ENCODE results near the gene VPS13D.

VPS13D gene

DNA sequence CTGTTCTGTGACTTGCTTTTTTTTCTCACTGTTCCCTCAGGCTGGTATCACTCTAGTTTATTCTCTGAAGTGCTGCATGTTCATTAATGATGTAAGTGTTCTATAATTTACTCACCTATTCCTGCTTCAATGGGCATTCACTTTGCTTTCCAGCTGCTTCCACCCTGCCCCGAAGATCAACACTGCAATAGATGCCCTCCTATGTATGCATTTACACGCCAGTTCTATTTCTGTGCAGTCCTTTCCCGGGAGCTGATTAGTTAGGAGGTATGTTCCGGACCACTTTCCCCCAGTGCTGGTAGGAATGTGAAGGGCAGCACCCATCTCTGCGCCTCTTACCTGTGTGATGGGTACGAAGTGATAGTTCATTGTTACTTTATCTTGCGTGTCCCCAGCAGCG, 284.8 kb downstream of the VPS13D start:
- no peak overlapping the region for H3K4me2 ChIP-seq (ENCODE audit: low read length)
- no peaks in the 10 kb centered on the region for H3K27me3 ChIP-seq (ENCODE audit: control insufficient read depth, low read length)
- no peaks in the 10 kb centered on the region; the same call in 1 of the 2 replicates for H4K20me1 ChIP-seq (ENCODE audit: control insufficient read depth, insufficient read depth, low read depth, low read length)
- H3K27ac ChIP-seq (ENCODE audit: low read depth, low read length) = no peak overlapping the region
- no peak overlapping the region for H3K4me3 ChIP-seq (ENCODE audit: low read length)
- no peaks in the 10 kb centered on the region for H3F3A ChIP-seq (ENCODE audit: control insufficient read depth, insufficient read depth)
- no peaks in the 10 kb centered on the region for H3K36me3 ChIP-seq (ENCODE audit: control insufficient read depth, low read length)
- no peaks in the 10 kb centered on the region for H3K9me3 ChIP-seq (ENCODE audit: control insufficient read depth, insufficient read depth, low read length)
- no peaks in the 10 kb centered on the region for H3K79me2 ChIP-seq (ENCODE audit: control insufficient read depth, low read length)
- no peak for TF ChIP-seq EZH2phosphoT487 (IDR thresholded peaks at IDR 0.05; ENCODE audit: borderline replicate concordance, low read length)
- TF ChIP-seq, protein P1, sequence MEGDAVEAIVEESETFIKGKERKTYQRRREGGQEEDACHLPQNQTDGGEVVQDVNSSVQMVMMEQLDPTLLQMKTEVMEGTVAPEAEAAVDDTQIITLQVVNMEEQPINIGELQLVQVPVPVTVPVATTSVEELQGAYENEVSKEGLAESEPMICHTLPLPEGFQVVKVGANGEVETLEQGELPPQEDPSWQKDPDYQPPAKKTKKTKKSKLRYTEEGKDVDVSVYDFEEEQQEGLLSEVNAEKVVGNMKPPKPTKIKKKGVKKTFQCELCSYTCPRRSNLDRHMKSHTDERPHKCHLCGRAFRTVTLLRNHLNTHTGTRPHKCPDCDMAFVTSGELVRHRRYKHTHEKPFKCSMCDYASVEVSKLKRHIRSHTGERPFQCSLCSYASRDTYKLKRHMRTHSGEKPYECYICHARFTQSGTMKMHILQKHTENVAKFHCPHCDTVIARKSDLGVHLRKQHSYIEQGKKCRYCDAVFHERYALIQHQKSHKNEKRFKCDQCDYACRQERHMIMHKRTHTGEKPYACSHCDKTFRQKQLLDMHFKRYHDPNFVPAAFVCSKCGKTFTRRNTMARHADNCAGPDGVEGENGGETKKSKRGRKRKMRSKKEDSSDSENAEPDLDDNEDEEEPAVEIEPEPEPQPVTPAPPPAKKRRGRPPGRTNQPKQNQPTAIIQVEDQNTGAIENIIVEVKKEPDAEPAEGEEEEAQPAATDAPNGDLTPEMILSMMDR (IDR thresholded peaks at IDR 0.05; ENCODE audit: low read depth, low read length, poor library complexity, severe bottlenecking) = no peak
- H3K9me2 ChIP-seq (replicated peaks; ENCODE audit: control insufficient read depth, low read length) = no peaks in the 10 kb centered on the region
- H3K4me1 ChIP-seq (ENCODE audit: control insufficient read depth, low read length) = no peaks in the 10 kb centered on the region

DNA sequence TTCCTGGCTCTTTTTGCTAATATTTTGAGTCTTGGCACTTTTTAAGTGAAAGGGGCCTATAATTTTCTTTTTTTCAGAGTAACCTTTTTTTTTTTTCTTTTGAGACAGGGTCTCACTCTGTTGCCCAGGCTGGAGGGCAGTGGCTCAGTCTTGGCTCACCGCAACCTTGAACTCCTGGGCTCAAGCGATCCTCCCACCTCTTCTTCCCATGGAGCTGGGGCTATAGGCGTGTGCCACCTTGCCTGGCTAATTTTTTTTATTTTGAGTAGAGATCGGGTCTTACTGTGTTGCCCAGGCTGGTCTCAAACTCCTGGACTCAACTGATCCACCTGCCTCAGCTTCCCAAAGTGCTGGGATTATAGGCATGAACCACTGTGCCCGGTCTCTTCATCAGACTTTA, 285.4 kb downstream of the VPS13D start:
- H3K4me3 ChIP-seq (ENCODE audit: low read length) = no peak overlapping the region
- H3K9me3 ChIP-seq (ENCODE audit: control insufficient read depth, insufficient read depth, low read length) = no peaks in the 10 kb centered on the region
- H4K20me1 ChIP-seq (ENCODE audit: control insufficient read depth, insufficient read depth, low read depth, low read length) = no peaks in the 10 kb centered on the region; the same call in 1 of the 2 replicates
- H3K27me3 ChIP-seq (ENCODE audit: control insufficient read depth, low read length) = no peaks in the 10 kb centered on the region
- no peaks in the 10 kb centered on the region for H3K79me2 ChIP-seq (ENCODE audit: control insufficient read depth, low read length)
- no peaks in the 10 kb centered on the region for H3F3A ChIP-seq (ENCODE audit: control insufficient read depth, insufficient read depth)
- TF ChIP-seq, protein P1 (IDR thresholded peaks at IDR 0.05; ENCODE audit: low read depth, low read length, poor library complexity, severe bottlenecking) = no peak
- TF ChIP-seq EZH2phosphoT487 (IDR thresholded peaks at IDR 0.05; ENCODE audit: borderline replicate concordance, low read length) = no peak
- H3K4me2 ChIP-seq (ENCODE audit: low read length) = no peak overlapping the region
- H3K9me2 ChIP-seq (replicated peaks; ENCODE audit: control insufficient read depth, low read length) = no peaks in the 10 kb centered on the region
- H3K4me1 ChIP-seq (ENCODE audit: control insufficient read depth, low read length) = no peaks in the 10 kb centered on the region
- no peak overlapping the region for H3K27ac ChIP-seq (ENCODE audit: low read depth, low read length)
- no peaks in the 10 kb centered on the region for H3K36me3 ChIP-seq (ENCODE audit: control insufficient read depth, low read length)

DNA sequence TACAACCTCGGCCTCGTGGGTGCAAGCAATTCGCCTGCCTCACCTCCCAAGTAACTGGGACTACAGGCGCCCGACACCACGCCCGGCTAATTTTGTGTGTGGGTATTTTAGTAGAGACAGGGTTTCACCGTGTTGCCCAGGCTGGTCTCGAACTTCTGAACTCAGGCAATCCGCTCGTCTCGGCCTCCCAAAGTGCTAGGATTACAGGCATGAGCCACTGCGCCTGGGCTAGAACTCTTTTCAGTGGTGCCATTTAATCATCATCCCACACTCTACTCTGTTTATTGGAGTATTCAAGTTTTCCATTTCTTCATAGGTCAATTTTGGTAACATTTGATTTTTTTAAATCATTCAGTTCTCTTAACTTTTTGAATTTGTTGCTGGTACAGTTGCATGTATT, 286.9 kb downstream of the VPS13D start:
- Histone ChIP-seq H3K9me3 (ENCODE audit: control insufficient read depth, insufficient read depth, low read length) (no peaks in the 10 kb centered on the region), H3F3A (ENCODE audit: control insufficient read depth, insufficient read depth) (no peaks in the 10 kb centered on the region)
- TF ChIP-seq EZH2phosphoT487 (IDR thresholded peaks at IDR 0.05; ENCODE audit: borderline replicate concordance, low read length) = no peak
- TF ChIP-seq, protein P1 (IDR thresholded peaks at IDR 0.05; ENCODE audit: low read depth, low read length, poor library complexity, severe bottlenecking) = no peak

More for the DNA sequence above, 286.9 kb downstream of the VPS13D start:
- no peaks in the 10 kb centered on the region for H3K9me2 ChIP-seq (replicated peaks; ENCODE audit: control insufficient read depth, low read length)
- H3K4me1 ChIP-seq (ENCODE audit: control insufficient read depth, low read length) = no peaks in the 10 kb centered on the region
- no peak overlapping the region for H3K27ac ChIP-seq (ENCODE audit: low read depth, low read length)
- H3K36me3 ChIP-seq (ENCODE audit: control insufficient read depth, low read length) = no peaks in the 10 kb centered on the region
- no peaks in the 10 kb centered on the region for H3K79me2 ChIP-seq (ENCODE audit: control insufficient read depth, low read length)
- no peaks in the 10 kb centered on the region; the same call in 1 of the 2 replicates for H4K20me1 ChIP-seq (ENCODE audit: control insufficient read depth, insufficient read depth, low read depth, low read length)
- H3K4me2 ChIP-seq (ENCODE audit: low read length) = no peak overlapping the region
- H3K4me3 ChIP-seq (ENCODE audit: low read length) = no peak overlapping the region
- H3K27me3 ChIP-seq (ENCODE audit: control insufficient read depth, low read length) = no peaks in the 10 kb centered on the region

All from DOHH2 (cell line).